Calu3 (cell line): ENCODE results near the gene MVB12A. TPM values are rescaled to one million over a fixed set of nuclear protein-coding genes. Genes with fewer than 3 reads are reported as not detected.

Source experiments
- BruUV-seq: library from RNA; stranded (reverse); fragments of 400-500 nt; replicated peaks from 2 replicates; lab custom pipeline; 2021; lab: Mats Ljungman, UMichigan
- CTCF ChIA-PET: fragments of 300-600 bp; sonication (Branson Sonifier 250); formaldehyde crosslinking; loops from one replicate; lab custom pipeline; 2022; ENCODE audit warnings: antibody characterized with exemption; lab: Charles Lee
- DNase-seq: peaks from one replicate; pipeline ENCODE4 v3.0.0; 2022
- H3K27ac Mint-ChIP-seq: one replicate; pipeline ENCODE4 v1.8.0; 2022; ENCODE audit warnings: mixed read lengths; ENCODE audit not compliant: unreplicated experiment
- H3K27me3 Mint-ChIP-seq: one replicate; pipeline ENCODE4 v1.8.0; 2022; ENCODE audit warnings: mixed read lengths; ENCODE audit not compliant: unreplicated experiment
- H3K36me3 Mint-ChIP-seq: one replicate; pipeline ENCODE4 v1.8.0; 2022; ENCODE audit warnings: mild to moderate bottlenecking, moderate library complexity, mixed read lengths; ENCODE audit not compliant: insufficient read depth, unreplicated experiment
- H3K4me1 Mint-ChIP-seq: one replicate; pipeline ENCODE4 v1.8.0; 2022; ENCODE audit warnings: mild to moderate bottlenecking, low read depth, mixed read lengths; ENCODE audit not compliant: unreplicated experiment
- H3K4me3 Mint-ChIP-seq: one replicate; pipeline ENCODE4 v1.8.0; 2022; ENCODE audit warnings: mild to moderate bottlenecking, low read depth, moderate library complexity, mixed read lengths; ENCODE audit not compliant: unreplicated experiment
- H3K9me3 Mint-ChIP-seq: one replicate; pipeline ENCODE4 v1.8.0; 2022; ENCODE audit warnings: low read depth, mixed read lengths; ENCODE audit not compliant: unreplicated experiment
- intact Hi-C: fragments of 100-400 bp; cut with micrococcal nuclease; formaldehyde crosslinking; loops from one replicate; pipeline ENCODE4 v1.10.0; 2022; ENCODE audit not compliant: unreplicated experiment
- total RNA-seq: library from RNA; stranded (reverse); gene quantifications from 2 replicates; pipeline ENCODE4 v1.2.3, GENCODE V29; 2022
- TF ChIP-seq, protein P1 (sequence below): fragments of 200-600 bp; IDR thresholded peaks from one replicate; pipeline ENCODE4 v1.8.0; 2022; ENCODE audit warnings: antibody characterized with exemption; ENCODE audit not compliant: unreplicated experiment

MVB12A gene
- total RNA-seq, 1 experiment from 2014 or later = 41.1 TPM

DNA sequence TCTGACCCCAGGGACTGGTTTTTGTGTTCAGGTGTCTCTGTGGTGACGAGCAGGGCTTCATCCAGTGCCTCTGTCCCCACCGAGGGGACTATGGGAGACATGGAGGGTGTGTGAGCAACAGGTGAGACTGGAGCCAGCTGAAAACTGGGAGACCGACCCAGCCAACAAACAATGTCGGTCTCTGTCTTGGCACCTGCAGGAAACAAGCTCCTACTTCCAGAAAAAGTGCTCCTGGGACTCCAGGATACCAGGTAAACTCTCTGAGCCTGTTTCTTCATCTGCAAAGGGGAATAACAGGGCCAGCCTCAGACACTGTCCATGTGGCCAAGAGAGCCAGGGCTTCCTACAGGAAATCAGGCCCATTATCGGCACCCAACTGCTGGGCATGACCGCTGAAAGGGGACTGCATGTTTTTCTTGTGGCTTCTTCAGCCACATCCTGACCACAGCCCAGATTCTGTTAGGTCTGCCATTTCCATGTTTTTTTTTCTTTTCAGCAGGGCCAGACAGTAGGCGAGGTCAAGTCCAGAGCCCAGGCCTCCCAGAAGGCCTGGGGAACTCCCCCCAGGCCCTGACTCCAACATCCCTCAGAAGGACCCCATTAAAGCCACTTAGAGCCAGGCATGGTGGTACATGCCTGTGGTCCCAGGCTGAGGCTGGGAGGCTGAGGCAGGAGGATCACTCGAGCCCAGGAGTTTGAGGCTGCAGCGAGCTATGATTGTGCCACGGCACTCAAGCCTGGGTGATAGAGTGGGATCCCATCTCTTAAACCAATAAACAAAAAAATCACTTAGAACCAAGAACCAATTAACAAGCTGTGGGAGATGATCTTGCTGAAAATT is 13.6 kb upstream of the MVB12A start:
- DNase-seq = no peak
- CTCF ChIA-PET = no interaction called here
- H3K4me3 Mint-ChIP-seq = no peak overlapping the region
- H3K27me3 Mint-ChIP-seq = peaks cover 7% of the 10 kb centered on the region
- no TSS peak for BruUV-seq
- H3K36me3 Mint-ChIP-seq = no peaks in the 10 kb centered on the region
- H3K4me1 Mint-ChIP-seq = no peaks in the 10 kb centered on the region
- intact Hi-C loops = no loop called here
- H3K9me3 Mint-ChIP-seq = no peaks in the 10 kb centered on the region
- TF ChIP-seq, protein P1, sequence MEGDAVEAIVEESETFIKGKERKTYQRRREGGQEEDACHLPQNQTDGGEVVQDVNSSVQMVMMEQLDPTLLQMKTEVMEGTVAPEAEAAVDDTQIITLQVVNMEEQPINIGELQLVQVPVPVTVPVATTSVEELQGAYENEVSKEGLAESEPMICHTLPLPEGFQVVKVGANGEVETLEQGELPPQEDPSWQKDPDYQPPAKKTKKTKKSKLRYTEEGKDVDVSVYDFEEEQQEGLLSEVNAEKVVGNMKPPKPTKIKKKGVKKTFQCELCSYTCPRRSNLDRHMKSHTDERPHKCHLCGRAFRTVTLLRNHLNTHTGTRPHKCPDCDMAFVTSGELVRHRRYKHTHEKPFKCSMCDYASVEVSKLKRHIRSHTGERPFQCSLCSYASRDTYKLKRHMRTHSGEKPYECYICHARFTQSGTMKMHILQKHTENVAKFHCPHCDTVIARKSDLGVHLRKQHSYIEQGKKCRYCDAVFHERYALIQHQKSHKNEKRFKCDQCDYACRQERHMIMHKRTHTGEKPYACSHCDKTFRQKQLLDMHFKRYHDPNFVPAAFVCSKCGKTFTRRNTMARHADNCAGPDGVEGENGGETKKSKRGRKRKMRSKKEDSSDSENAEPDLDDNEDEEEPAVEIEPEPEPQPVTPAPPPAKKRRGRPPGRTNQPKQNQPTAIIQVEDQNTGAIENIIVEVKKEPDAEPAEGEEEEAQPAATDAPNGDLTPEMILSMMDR = no peak
- no peak overlapping the region for H3K27ac Mint-ChIP-seq

DNA sequence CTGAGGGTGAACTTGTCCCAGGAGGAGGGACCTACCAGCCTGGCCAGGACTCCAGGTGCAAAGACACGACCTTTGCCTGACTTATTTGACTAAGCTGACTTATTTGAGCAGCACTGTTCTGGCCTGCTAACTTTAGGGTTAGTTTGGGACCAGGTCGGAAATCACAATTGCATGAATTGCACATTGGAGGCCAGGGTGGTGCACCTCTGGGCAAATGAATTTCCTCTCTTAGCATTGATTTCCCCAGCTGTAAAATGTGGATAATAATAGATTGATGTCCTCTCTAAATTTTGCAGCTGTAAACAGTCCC is 13.0 kb upstream of the MVB12A start:
- no peak for DNase-seq
- CTCF ChIA-PET = no interaction called here
- intact Hi-C loops = no loop called here
- Mint-ChIP-seq H3K4me3 (no peak overlapping the region), H3K27me3 (peaks cover 6% of the 10 kb centered on the region), H3K4me1 (no peaks in the 10 kb centered on the region), H3K27ac (no peak overlapping the region), H3K9me3 (no peaks in the 10 kb centered on the region), H3K36me3 (no peaks in the 10 kb centered on the region)
- no TSS peak for BruUV-seq
- TF ChIP-seq, protein P1 = no peak

DNA sequence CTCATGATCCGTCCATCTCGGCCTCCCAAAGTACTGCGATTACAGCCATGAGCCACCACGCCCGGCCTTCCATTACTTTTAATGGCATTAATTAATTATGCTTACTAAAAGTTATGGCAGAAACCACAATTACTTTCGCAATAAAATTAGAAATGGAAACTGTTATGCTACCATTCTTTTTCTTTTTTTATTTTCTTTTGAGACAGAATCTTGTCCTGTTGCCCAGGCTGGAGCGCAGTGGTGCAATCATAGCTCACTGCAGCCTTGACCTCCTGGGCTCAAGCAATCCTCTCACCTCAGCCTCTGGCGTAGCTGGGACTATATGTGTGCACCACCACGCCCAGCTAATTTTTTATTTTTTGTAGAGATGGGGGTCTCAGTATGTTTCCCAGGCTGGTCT is 9.9 kb upstream of the MVB12A start:
- no peak overlapping the region for H3K27ac Mint-ChIP-seq
- no peaks in the 10 kb centered on the region for H3K9me3 Mint-ChIP-seq
- intact Hi-C loops = no loop called here
- BruUV-seq = no TSS peak
- CTCF ChIA-PET = no interaction called here
- TF ChIP-seq, protein P1 = no peak
- no peak overlapping the region for H3K4me3 Mint-ChIP-seq
- no peak for DNase-seq
- no peaks in the 10 kb centered on the region for H3K36me3 Mint-ChIP-seq
- H3K27me3 Mint-ChIP-seq = peaks cover 21% of the 10 kb centered on the region
- no peaks in the 10 kb centered on the region for H3K4me1 Mint-ChIP-seq

DNA sequence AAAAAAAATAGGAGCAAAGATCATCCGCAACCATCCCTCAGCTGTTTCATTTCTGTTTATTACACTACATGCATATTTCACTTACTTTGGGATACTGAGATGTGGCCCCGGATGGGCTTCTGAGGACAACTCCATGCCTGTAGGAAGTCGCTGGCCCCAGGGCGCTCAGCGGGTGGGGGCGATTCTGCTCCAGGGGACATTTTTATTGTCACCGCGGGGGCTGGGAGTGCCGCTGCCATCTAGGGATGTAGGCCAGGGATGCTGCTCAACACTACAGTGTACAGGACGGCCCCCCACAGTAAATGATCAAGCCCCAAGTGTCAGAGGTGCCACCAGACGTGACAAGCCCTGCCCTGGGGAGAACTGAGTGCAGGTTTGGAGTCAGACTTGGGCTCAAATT is 8.0 kb upstream of the MVB12A start:
- DNase-seq = no peak
- no TSS peak for BruUV-seq
- Mint-ChIP-seq H3K4me1 (no peaks in the 10 kb centered on the region), H3K36me3 (no peaks in the 10 kb centered on the region), H3K27ac (no peak overlapping the region), H3K27me3 (peaks cover 21% of the 10 kb centered on the region), H3K9me3 (no peaks in the 10 kb centered on the region), H3K4me3 (no peak overlapping the region)
- TF ChIP-seq, protein P1 = no peak
- CTCF ChIA-PET = no interaction called here
- intact Hi-C loops = no loop called here
